ENCODE measurements around the gene SULT1A3. TPM values are rescaled to one million over a fixed set of nuclear protein-coding genes. Genes with fewer than 3 reads are reported as not detected.
A peak's percentile ranks its signal among the peaks of the same experiment; 100 is the strongest.

Gene SULT1A3
- total and polyA plus RNA-seq, 2 donors (not counting 1 experiment from before 2014, with no cell fraction given) = 33.2 to 36.8 TPM

DNA sequence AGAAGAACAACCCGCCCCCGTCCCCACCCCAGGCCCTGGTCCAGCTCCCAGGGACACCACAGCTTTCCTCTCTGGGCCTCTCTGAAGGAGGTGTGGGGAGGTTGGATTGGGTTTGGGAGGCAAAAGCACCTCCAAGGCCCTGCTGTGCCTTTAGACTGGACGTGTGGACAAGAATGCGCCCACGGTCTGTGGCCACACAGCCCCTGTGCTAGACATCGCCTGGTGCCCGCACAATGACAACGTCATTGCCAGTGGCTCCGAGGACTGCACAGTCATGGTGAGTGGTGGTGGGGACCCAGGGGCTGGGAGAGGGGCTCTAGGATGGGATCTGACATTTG is 12.6 kb upstream of the SULT1A3 start:
- Mint-ChIP-seq H3K4me1 (peaks cover 41% of the 10 kb centered on the region), H3K27ac (peak overlapping the region; percentile 99), H3K27me3 (no peaks in the 10 kb centered on the region), H3K9me3 (ENCODE audit: insufficient read depth) (no peaks in the 10 kb centered on the region), H3K4me3 (peak overlapping the region; percentile 90)
- Histone ChIP-seq H3K4me3 (ENCODE audit: control extremely low read depth in 1 of 5, extremely low read depth in 1 of 5, insufficient read depth in 1 of 5, low read depth in 2 of 5, low read length in 4 of 5) (peak overlapping the region in 4 of 5 experiments; percentile 95 to 99 (median 98)), H3K79me2 (ENCODE audit: control insufficient read depth, insufficient read depth, low read length) (peaks cover 46% of the 10 kb centered on the region), H3K9me3 (ENCODE audit: control extremely low read depth in 1 of 3, control insufficient read depth in 2 of 3, insufficient read depth in 1 of 3, low read length in 2 of 3) (no peaks in the 10 kb centered on the region), H4K20me1 (ENCODE audit: control insufficient read depth, insufficient read depth, low read length, poor library complexity, severe bottlenecking) (peaks cover 42% of the 10 kb centered on the region), H3K27ac (ENCODE audit: low read length in 2 of 2) (peak overlapping the region; percentile 78 to 87), H3K9ac (ENCODE audit: low read length) (peak overlapping the region; percentile 98), H2AFZ (ENCODE audit: insufficient read depth, low read depth, low read length, poor library complexity, severe bottlenecking) (no peak overlapping the region), H3K4me2 (replicated peaks; ENCODE audit: low read depth, low read length, poor library complexity, severe bottlenecking) (peak overlapping the region; percentile 97), H3K36me3 (replicated peaks in 1 of 2; ENCODE audit: control extremely low read depth in 1 of 2, control insufficient read depth in 1 of 2, extremely low read depth in 1 of 2, insufficient read depth in 2 of 2, low read length in 1 of 2) (peaks cover 0 to 42% of the 10 kb centered on the region in 2 experiments), H3K27me3 (replicated peaks in 1 of 4; ENCODE audit: control extremely low read depth in 1 of 4, control insufficient read depth in 3 of 4, insufficient read depth in 4 of 4, low read length in 3 of 4) (no peaks in the 10 kb centered on the region), H3K4me1 (ENCODE audit: control insufficient read depth in 2 of 2, insufficient read depth in 2 of 2, low read length in 2 of 2) (peaks cover 40 to 48% of the 10 kb centered on the region in 2 donors)
- POLR2A ChIA-PET = interaction anchor here (0.6 to 4.9 kb wide), 7 partner anchors 30 to 231 kb away, joined by 3 to 97 read pairs (median 5); partner anchors contain the start of genes ALDOA, SEPTIN1, TBX6 and YPEL3
- no peak for TF ChIP-seq EZH2 (IDR thresholded peaks at IDR 0.05; ENCODE audit: borderline replicate concordance, insufficient read depth, low read depth, low read length, poor library complexity, severe bottlenecking)
- no peak for TF ChIP-seq CTCF (IDR thresholded peaks at IDR 0.05)
- no peak for DNase-seq
- CTCF ChIA-PET = interaction anchor here (0.6 to 4.8 kb wide), 5 partner anchors 11 to 243 kb away, joined by 3 to 49 read pairs (median 4); partner anchors contain the start of genes ALDOA, DCTPP1 and TBX6
- ATAC-seq (ENCODE audit: low read depth) = no peak
- intact Hi-C loops (cut with micrococcal nuclease) = no loop called here
- 30% methylated on average over 7 of the region's 9 CpGs for WGBS (ENCODE audit: insufficient coverage)

GRCh38 chr16:30186782-30187555 is 12.1 kb upstream of the SULT1A3 start:
- no peak for ATAC-seq (ENCODE audit: low read depth)
- Histone ChIP-seq H3K36me3 (replicated peaks in 1 of 2; ENCODE audit: control extremely low read depth in 1 of 2, control insufficient read depth in 1 of 2, extremely low read depth in 1 of 2, insufficient read depth in 2 of 2, low read length in 1 of 2) (peaks cover 0 to 42% of the 10 kb centered on the region in 2 experiments), H3K27ac (ENCODE audit: low read length in 2 of 2) (peak overlapping the region; percentile 78 to 87), H3K27me3 (replicated peaks in 1 of 4; ENCODE audit: control extremely low read depth in 1 of 4, control insufficient read depth in 3 of 4, insufficient read depth in 4 of 4, low read length in 3 of 4) (no peaks in the 10 kb centered on the region), H3K9ac (ENCODE audit: low read length) (peak overlapping the region; percentile 98), H3K79me2 (ENCODE audit: control insufficient read depth, insufficient read depth, low read length) (peaks cover 46% of the 10 kb centered on the region), H3K4me1 (ENCODE audit: control insufficient read depth in 2 of 2, insufficient read depth in 2 of 2, low read length in 2 of 2) (peaks cover 40 to 47% of the 10 kb centered on the region in 2 donors), H2AFZ (ENCODE audit: insufficient read depth, low read depth, low read length, poor library complexity, severe bottlenecking) (no peak overlapping the region), H3K9me3 (ENCODE audit: control extremely low read depth in 1 of 3, control insufficient read depth in 2 of 3, insufficient read depth in 1 of 3, low read length in 2 of 3) (no peaks in the 10 kb centered on the region), H4K20me1 (ENCODE audit: control insufficient read depth, insufficient read depth, low read length, poor library complexity, severe bottlenecking) (peaks cover 42% of the 10 kb centered on the region), H3K4me3 (ENCODE audit: control extremely low read depth in 1 of 5, extremely low read depth in 1 of 5, insufficient read depth in 1 of 5, low read depth in 2 of 5, low read length in 4 of 5) (peak overlapping the region in 4 of 5 experiments; percentile 95 to 99 (median 98)), H3K4me2 (replicated peaks; ENCODE audit: low read depth, low read length, poor library complexity, severe bottlenecking) (peak overlapping the region; percentile 97)
- peak; percentile 89 for TF ChIP-seq CTCF (IDR thresholded peaks at IDR 0.05)
- no peak for TF ChIP-seq EZH2 (IDR thresholded peaks at IDR 0.05; ENCODE audit: borderline replicate concordance, insufficient read depth, low read depth, low read length, poor library complexity, severe bottlenecking)
- H3K27me3 Mint-ChIP-seq = no peaks in the 10 kb centered on the region
- peak; percentile 82 for DNase-seq
- CTCF ChIA-PET = interaction anchor here (0.6 to 4.8 kb wide), 2 partner anchors 46 to 95 kb away, joined by 3 to 49 read pairs; partner anchors contain the start of gene TBX6
- WGBS (ENCODE audit: insufficient coverage) = 35% methylated on average over 33 of the region's 36 CpGs
- peaks cover 40% of the 10 kb centered on the region for H3K4me1 Mint-ChIP-seq
- POLR2A ChIA-PET = interaction anchor here (4.9 kb wide), 1 partner anchor 93 kb away, joined by 97 read pairs; the partner anchor contains the start of genes TBX6 and YPEL3
- H3K27ac Mint-ChIP-seq = peak overlapping the region; percentile 99
- peak overlapping the region; percentile 90 for H3K4me3 Mint-ChIP-seq
- intact Hi-C loops (cut with micrococcal nuclease) = no loop called here
- no peaks in the 10 kb centered on the region for H3K9me3 Mint-ChIP-seq (ENCODE audit: insufficient read depth)
